T-cell (primary cell): Measurements from ENCODE around the gene TCF12. TPM values are rescaled to one million over a fixed set of nuclear protein-coding genes. Genes with fewer than 3 reads are reported as not detected.

ENCODE experiments used
- ATAC-seq, 4 experiments: fragments of 200-7000 bp in 3 of 4; fragments of 150-1000 bp in 1 of 4; cut with Tn5 transposase; replicated peaks in 1 of 4; 1 replicate in 3 of 4; 2 replicates in 1 of 4; pipeline ENCODE4 v1.10.0; 2021; ENCODE audit warnings: moderate library complexity in 3 of 4, mild to moderate bottlenecking in 2 of 4, moderate number of reproducible peaks in 1 of 4
- CTCF ChIA-PET, 2 donors: fragments of 300-600 bp; sonication (Branson Sonifier 250); formaldehyde crosslinking; loops; one replicate each; lab custom pipeline; 2022; ENCODE audit warnings: antibody characterized with exemption in 2 of 2; lab: Charles Lee
- POLR2A ChIA-PET, 2 donors: fragments of 300-600 bp; sonication (Branson Sonifier 250); formaldehyde crosslinking; loops; one replicate each; lab custom pipeline; 2022; ENCODE audit warnings: antibody characterized with exemption in 2 of 2; lab: Charles Lee
- DNase-seq, 35 experiments: peaks; one replicate each; pipeline versions ENCODE4 v3.0.0 to v3.0.0-alpha.2; 2013 to 2023
- H3K27ac ChIP-seq: one replicate; pipeline ENCODE4 v1.5.1; 2013; ENCODE audit warnings: low read length
- H3K27me3 ChIP-seq, 2 experiments: replicated peaks in 1 of 2; 1 replicate in 1 of 2; 2 replicates in 1 of 2; pipeline versions ENCODE4 v1.6.1 to v1.7.0; 2013; ENCODE audit warnings: low read length in 1 of 2, mixed read lengths in 1 of 2; ENCODE audit not compliant: control insufficient read depth in 2 of 2, insufficient read depth in 2 of 2; ENCODE audit errors: extremely low read depth in 1 of 2
- H3K36me3 ChIP-seq, 2 donors: 1 replicate in 1 of 2; 2 replicates in 1 of 2; pipeline versions ENCODE4 v1.6.1 to v1.7.0; 2013; ENCODE audit warnings: low read length in 1 of 2; ENCODE audit not compliant: control insufficient read depth in 2 of 2, insufficient read depth in 1 of 2; ENCODE audit errors: extremely low read depth in 1 of 2
- H3K4me1 ChIP-seq, 2 experiments: 1 replicate in 1 of 2; 2 replicates in 1 of 2; pipeline versions ENCODE4 v1.6.1 to v1.7.0; 2013; ENCODE audit warnings: low read length in 2 of 2, mixed read lengths in 1 of 2; ENCODE audit not compliant: insufficient read depth in 2 of 2, control insufficient read depth in 1 of 2; ENCODE audit errors: extremely low read depth in 1 of 2
- H3K4me3 ChIP-seq, 2 donors: 1 replicate in 1 of 2; 2 replicates in 1 of 2; pipeline versions ENCODE4 v1.5.1 to v1.7.0; 2013; ENCODE audit warnings: mild to moderate bottlenecking in 2 of 2, low read length in 1 of 2, moderate library complexity in 1 of 2; ENCODE audit not compliant: control insufficient read depth in 1 of 2; ENCODE audit errors: extremely low read depth in 1 of 2
- H3K9me3 ChIP-seq: 2 replicates; pipeline ENCODE4 v1.7.0; 2013
- H3K27ac Mint-ChIP-seq, 2 donors: one replicate each; pipeline ENCODE4 v1.8.0; 2020 to 2021; ENCODE audit warnings: mild to moderate bottlenecking in 2 of 2, mixed read lengths in 2 of 2
- H3K27me3 Mint-ChIP-seq, 2 donors: one replicate each; pipeline ENCODE4 v1.8.0; 2021 to 2022; ENCODE audit warnings: mixed read lengths in 2 of 2
- H3K36me3 Mint-ChIP-seq: one replicate; pipeline ENCODE4 v1.8.0; 2021; ENCODE audit warnings: mixed read lengths
- H3K4me1 Mint-ChIP-seq, 3 donors: one replicate each; pipeline ENCODE4 v1.8.0; 2020 to 2022; ENCODE audit warnings: mixed read lengths in 3 of 3, mild to moderate bottlenecking in 1 of 3
- H3K4me3 Mint-ChIP-seq, 3 donors: one replicate each; pipeline ENCODE4 v1.8.0; 2020 to 2022; ENCODE audit warnings: mild to moderate bottlenecking in 3 of 3, mixed read lengths in 3 of 3, moderate library complexity in 3 of 3
- H3K9me3 Mint-ChIP-seq, 3 donors: one replicate each; pipeline ENCODE4 v1.8.0; 2020 to 2022; ENCODE audit warnings: mixed read lengths in 3 of 3
- WGBS: methylation state at CpG from one replicate; pipeline ENCODE4 v1.1.5; 2013; ENCODE audit warnings: missing lambda C conversion rate; ENCODE audit not compliant: insufficient coverage; 5-methylcytosine and 5-hydroxymethylcytosine counted together
- total RNA-seq, 35 experiments: library from RNA in 6 of 35; stranded (reverse) in 6 of 35; fragments of 120-200 nt in 1 of 35; gene quantifications; one replicate each; pipeline versions ENCODE4 v1.2.1 to v1.2.4 and lab custom pipeline; 2013 to 2026

Gene TCF12
- total RNA-seq, 5 donors from 2014 or later (not counting 1 experiment from before 2014, with no cell fraction given): 68.0 to 94.3 (median 83.0) TPM

GRCh38 chr15:57272771-57273357, 354.4 kb downstream of the TCF12 start:
- H3K27me3 Mint-ChIP-seq: no peaks in the 10 kb centered on the region
- no peaks in the 10 kb centered on the region for H3K4me1 ChIP-seq
- ChIA-PET CTCF (no interaction called here), POLR2A (no interaction called here)
- WGBS: no CpG with 5 or more reads among the region's 9 CpGs
- no peaks in the 10 kb centered on the region for H3K27me3 ChIP-seq
- no peak overlapping the region for H3K27ac ChIP-seq
- peaks cover 71% of the 10 kb centered on the region for H3K36me3 Mint-ChIP-seq
- H3K9me3 Mint-ChIP-seq: no peaks in the 10 kb centered on the region
- H3K4me1 Mint-ChIP-seq: no peaks in the 10 kb centered on the region
- no peak overlapping the region for H3K4me3 ChIP-seq
- H3K4me3 Mint-ChIP-seq: no peak overlapping the region
- peaks cover 3 to 29% of the 10 kb centered on the region in 2 donors for H3K36me3 ChIP-seq
- no peak overlapping the region for H3K27ac Mint-ChIP-seq
- no peak for ATAC-seq
- DNase-seq: no peak
- H3K9me3 ChIP-seq: no peaks in the 10 kb centered on the region

DNA sequence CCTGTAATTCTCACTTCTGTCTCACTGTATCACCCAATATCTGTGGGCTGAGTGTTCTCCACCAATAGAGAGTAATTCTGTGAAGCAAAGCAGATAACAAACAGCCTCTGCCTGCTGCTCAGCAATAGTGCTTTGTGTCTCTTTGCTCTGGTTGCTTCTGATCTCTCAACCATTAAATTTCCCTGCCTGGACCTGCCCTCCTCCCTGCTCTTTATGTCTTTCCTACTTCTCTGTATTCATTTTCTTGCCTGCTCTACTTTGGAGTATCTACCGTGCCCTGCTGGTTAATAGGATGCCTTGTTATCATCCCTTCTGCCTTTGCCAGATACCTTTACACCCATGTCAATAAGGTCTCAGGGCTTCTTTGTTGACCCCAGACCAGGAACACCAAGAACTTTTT, 355.0 kb downstream of the TCF12 start:
- Histone ChIP-seq H3K4me1 (no peaks in the 10 kb centered on the region), H3K27me3 (no peaks in the 10 kb centered on the region), H3K36me3 (peaks cover 3 to 29% of the 10 kb centered on the region in 2 donors), H3K9me3 (no peaks in the 10 kb centered on the region), H3K27ac (no peak overlapping the region), H3K4me3 (no peak overlapping the region)
- no peaks in the 10 kb centered on the region for H3K9me3 Mint-ChIP-seq
- H3K4me1 Mint-ChIP-seq: no peaks in the 10 kb centered on the region
- H3K36me3 Mint-ChIP-seq: peaks cover 73% of the 10 kb centered on the region
- 100% methylated on average over 1 of the region's 1 CpG for whole genome bisulfite sequencing
- no peaks in the 10 kb centered on the region for H3K27me3 Mint-ChIP-seq
- CTCF ChIA-PET: no interaction called here
- no peak for ATAC-seq
- no peak overlapping the region for H3K27ac Mint-ChIP-seq
- POLR2A ChIA-PET: no interaction called here
- no peak for DNase-seq
- no peak overlapping the region for H3K4me3 Mint-ChIP-seq

- POLR2A ChIA-PET: interaction anchor here in 1 of 2 donors (0.5 kb wide), 1 partner anchor 1821 kb away, joined by 7 read pairs; no protein-coding TSS in a partner anchor
- Mint-ChIP-seq H3K27me3 (no peaks in the 10 kb centered on the region), H3K27ac (no peak overlapping the region), H3K4me1 (peaks cover 0 to 10% (median 5%) of the 10 kb centered on the region in 3 donors), H3K4me3 (no peak overlapping the region), H3K36me3 (peaks cover 68% of the 10 kb centered on the region), H3K9me3 (no peaks in the 10 kb centered on the region)
- Histone ChIP-seq H3K27me3 (no peaks in the 10 kb centered on the region), H3K4me1 (no peaks in the 10 kb centered on the region), H3K36me3 (peaks cover 6 to 40% of the 10 kb centered on the region in 2 donors), H3K27ac (no peak overlapping the region), H3K9me3 (no peaks in the 10 kb centered on the region), H3K4me3 (no peak overlapping the region)
- no CpG with 5 or more reads among the region's 3 CpGs for WGBS
- no peak for ATAC-seq
- CTCF ChIA-PET: no interaction called here
- DNase-seq: no peak
Measured at GRCh38 chr15:57278439-57278838, 360.0 kb downstream of the TCF12 start.

- no CpG with 5 or more reads among the region's 3 CpGs for WGBS
- ATAC-seq (no peak), DNase-seq (no peak)
- peaks cover 10 to 34% of the 10 kb centered on the region in 2 donors for H3K36me3 ChIP-seq
- no peak overlapping the region for H3K27ac ChIP-seq
- no peaks in the 10 kb centered on the region for H3K9me3 ChIP-seq
- Mint-ChIP-seq H3K9me3 (no peaks in the 10 kb centered on the region), H3K27ac (no peak overlapping the region), H3K4me3 (no peak overlapping the region), H3K27me3 (no peaks in the 10 kb centered on the region), H3K4me1 (peaks cover 6 to 15% (median 14%) of the 10 kb centered on the region in 3 donors), H3K36me3 (peaks cover 67% of the 10 kb centered on the region)
- H3K4me1 ChIP-seq: peaks cover 0 to 10% of the 10 kb centered on the region in 2 experiments
- no peaks in the 10 kb centered on the region for H3K27me3 ChIP-seq
- H3K4me3 ChIP-seq: no peak overlapping the region
- POLR2A ChIA-PET: no interaction called here
- CTCF ChIA-PET: interaction anchor here (0.7 kb wide), 4 partner anchors 21 to 620 kb away, joined by 3 to 7 read pairs (median 4); no protein-coding TSS in a partner anchor
Measured at GRCh38 chr15:57280464-57280863, 362.0 kb downstream of the TCF12 start.

GRCh38 chr15:57281321-57281720, 362.9 kb downstream of the TCF12 start:
- Mint-ChIP-seq H3K36me3 (peaks cover 67% of the 10 kb centered on the region), H3K9me3 (no peaks in the 10 kb centered on the region), H3K4me3 (peak overlapping the region in 1 of 3 donors; percentile 32), H3K27ac (no peak overlapping the region), H3K27me3 (no peaks in the 10 kb centered on the region), H3K4me1 (peaks cover 6 to 15% (median 14%) of the 10 kb centered on the region in 3 donors)
- CTCF ChIA-PET: no interaction called here
- Histone ChIP-seq H3K9me3 (no peaks in the 10 kb centered on the region), H3K4me3 (no peak overlapping the region), H3K4me1 (peaks cover 0 to 10% of the 10 kb centered on the region in 2 experiments), H3K27ac (no peak overlapping the region), H3K27me3 (no peaks in the 10 kb centered on the region), H3K36me3 (peaks cover 16 to 42% of the 10 kb centered on the region in 2 donors)
- DNase-seq (no peak), ATAC-seq (no peak)
- POLR2A ChIA-PET: no interaction called here
- 88% methylated on average over 1 of the region's 8 CpGs for WGBS

DNA sequence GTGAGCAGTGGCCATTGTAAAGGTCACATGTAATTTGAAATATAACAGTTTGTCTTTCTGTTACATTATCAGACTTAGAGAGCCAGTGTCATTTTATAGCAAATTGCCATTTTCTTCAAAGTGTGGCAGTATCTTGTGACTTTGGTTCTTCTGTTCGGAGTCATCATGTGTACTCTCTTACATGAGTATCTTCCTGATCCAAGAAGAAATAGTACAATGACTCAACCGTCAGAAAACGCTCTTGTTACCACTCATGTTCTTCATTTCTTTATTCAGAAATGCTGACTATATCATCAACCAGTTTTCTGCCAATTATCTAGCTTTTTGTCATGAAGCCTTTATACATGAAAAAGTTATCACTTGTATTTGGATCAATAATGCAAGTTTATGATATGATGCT, 364.2 kb downstream of the TCF12 start:
- no peak overlapping the region for H3K27ac Mint-ChIP-seq
- peaks cover 6 to 15% (median 14%) of the 10 kb centered on the region in 3 donors for H3K4me1 Mint-ChIP-seq
- H3K36me3 ChIP-seq: peaks cover 16 to 48% of the 10 kb centered on the region in 2 donors
- ATAC-seq: no peak
- CTCF ChIA-PET: no interaction called here
- no peaks in the 10 kb centered on the region for H3K9me3 Mint-ChIP-seq
- POLR2A ChIA-PET: no interaction called here
- WGBS: no CpG with 5 or more reads among the region's 3 CpGs
- H3K9me3 ChIP-seq: no peaks in the 10 kb centered on the region
- H3K36me3 Mint-ChIP-seq: peaks cover 78% of the 10 kb centered on the region
- H3K27me3 ChIP-seq: no peaks in the 10 kb centered on the region
- no peaks in the 10 kb centered on the region for H3K27me3 Mint-ChIP-seq
- peaks cover 0 to 10% of the 10 kb centered on the region in 2 experiments for H3K4me1 ChIP-seq
- DNase-seq: no peak
- no peak overlapping the region for H3K4me3 ChIP-seq
- H3K27ac ChIP-seq: no peak overlapping the region
- no peak overlapping the region for H3K4me3 Mint-ChIP-seq
